Activated CD4-positive, alpha-beta T cell treated with anti-CD3 and anti-CD28 coated beads for 24 hours (primary cell): ENCODE data around the gene OR51G1.
"Not testable (repeated sequence)": the region's sequence is repeated elsewhere in the genome, so short reads cannot be mapped to it uniquely, and the experiment has no call there.

Experiments used
- DNase-seq, 2 donors: peaks; one replicate each; pipeline ENCODE4 v3.0.0-alpha.2; 2020; ENCODE audit warnings: low read depth in 2 of 2

OR51G1 gene, protein sequence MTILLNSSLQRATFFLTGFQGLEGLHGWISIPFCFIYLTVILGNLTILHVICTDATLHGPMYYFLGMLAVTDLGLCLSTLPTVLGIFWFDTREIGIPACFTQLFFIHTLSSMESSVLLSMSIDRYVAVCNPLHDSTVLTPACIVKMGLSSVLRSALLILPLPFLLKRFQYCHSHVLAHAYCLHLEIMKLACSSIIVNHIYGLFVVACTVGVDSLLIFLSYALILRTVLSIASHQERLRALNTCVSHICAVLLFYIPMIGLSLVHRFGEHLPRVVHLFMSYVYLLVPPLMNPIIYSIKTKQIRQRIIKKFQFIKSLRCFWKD

GRCh38 chr11:4924239-4924638, at the start of gene OR51G1:
Gene OR51G1 (minus strand): TSS chr11:4924339. CDS start chr11:4924339, 0 bp downstream.
- DNase-seq = no peak

DNA sequence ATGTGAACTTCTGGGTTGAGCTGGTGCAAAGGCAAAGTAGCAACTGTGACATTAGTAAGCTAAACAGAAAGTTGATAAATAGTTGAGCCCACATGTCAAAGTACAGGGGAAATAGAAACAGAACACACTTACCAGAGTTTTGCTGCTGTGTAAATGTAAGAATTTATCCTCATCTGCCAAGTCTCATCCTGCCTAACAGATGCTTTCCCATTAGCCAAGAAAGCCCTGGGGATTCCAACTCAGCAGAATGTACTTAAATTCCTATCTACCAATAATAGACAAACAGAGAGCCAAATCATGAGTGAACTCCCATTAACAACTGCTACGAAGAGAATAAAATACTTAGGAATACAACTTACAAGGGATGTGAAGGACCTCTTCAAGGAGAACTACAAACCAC, 38.7 kb upstream of the OR51G1 start:
- no peak for DNase-seq

GRCh38 chr11:4960877-4961276, 36.7 kb upstream of the OR51G1 start:
- no peak for DNase-seq

GRCh38 chr11:4957396-4957795, 33.3 kb upstream of the OR51G1 start:
- DNase-seq = no peak

- not testable (repeated sequence) for DNase-seq
Observed at GRCh38 chr11:4955613-4956012, 31.5 kb upstream of the OR51G1 start, which contains the start of gene OR51A2. Gene OR51A2 (minus strand): TSS chr11:4955713. CDS start chr11:4955713, 0 bp downstream.

DNA sequence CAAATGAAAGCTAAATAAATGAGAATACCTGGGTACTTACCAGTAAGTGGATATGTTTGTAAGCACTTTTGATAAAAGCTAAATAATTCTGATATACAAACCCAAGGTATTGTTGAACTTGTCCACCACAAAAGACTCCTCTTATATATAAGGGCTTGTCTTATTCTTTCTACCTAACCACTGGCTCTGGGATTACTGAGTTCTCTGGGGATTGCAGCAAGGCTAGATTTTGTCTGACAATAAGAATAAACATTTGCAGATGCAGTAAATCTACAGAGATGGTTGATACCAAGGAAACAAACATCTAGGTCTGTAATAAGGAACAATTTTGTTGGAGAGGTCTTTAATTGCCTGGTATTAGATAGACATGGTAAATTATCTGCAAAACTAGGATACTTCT, 23.4 kb upstream of the OR51G1 start, which contains the start of gene OR51A4:
OR51A4 (minus strand) TSS at position 101 of the 400 bp plus-strand sequence. CDS start 505 bp downstream, outside the sequence.
- DNase-seq = no peak

GRCh38 chr11:4936745-4937144, 12.6 kb upstream of the OR51G1 start:
- no peak for DNase-seq

- no peak for DNase-seq
Observed at GRCh38 chr11:4932751-4933150, 8.6 kb upstream of the OR51G1 start.

DNA sequence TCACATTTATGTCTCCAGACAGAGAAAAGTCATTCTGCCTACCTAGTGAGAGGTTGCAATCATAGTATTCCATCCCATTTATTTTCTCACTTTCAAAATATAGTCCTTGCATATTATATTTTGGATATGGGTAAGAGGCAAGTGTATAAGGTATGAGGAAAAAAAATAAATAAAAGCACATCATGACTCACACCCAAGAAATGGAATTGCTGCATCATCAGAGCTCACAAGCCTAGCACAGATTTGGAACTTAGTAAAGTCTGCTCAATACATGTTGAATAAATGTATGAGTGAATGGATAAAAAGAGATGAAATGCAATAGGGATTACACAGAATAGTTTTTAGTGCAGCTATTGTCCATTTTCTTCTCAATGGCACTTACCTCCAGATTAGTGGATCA, 2.5 kb upstream of the OR51G1 start:
- no peak for DNase-seq

GRCh38 chr11:4922304-4922703, 1.8 kb downstream of the OR51G1 start:
- DNase-seq = no peak

GRCh38 chr11:4921796-4922195, 2.3 kb downstream of the OR51G1 start:
- DNase-seq = no peak

DNA sequence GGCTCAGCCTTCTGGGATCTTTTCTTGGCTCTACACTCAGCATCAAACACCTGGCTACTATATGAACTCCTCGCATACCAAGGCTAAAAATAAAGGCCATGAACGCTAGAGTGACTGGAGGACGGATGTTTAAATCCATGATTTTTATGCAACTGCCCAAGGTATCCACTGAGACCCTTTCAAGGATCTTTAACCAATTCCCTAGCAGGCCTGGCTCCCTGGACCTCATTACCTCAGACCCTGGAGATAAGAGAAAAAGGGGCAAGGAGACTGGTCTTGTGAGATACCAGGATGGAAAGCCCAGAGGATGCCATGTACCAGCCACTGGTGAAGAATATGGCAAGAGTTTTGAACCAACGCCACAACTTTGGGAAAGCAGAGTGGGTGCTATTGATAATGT, 4.9 kb downstream of the OR51G1 start, which contains the start of gene OR51G2:
OR51G2 (minus strand) TSS at position 101 of the 400 bp plus-strand sequence. CDS start 3,687 bp downstream, outside the sequence.
- DNase-seq = no peak

DNA sequence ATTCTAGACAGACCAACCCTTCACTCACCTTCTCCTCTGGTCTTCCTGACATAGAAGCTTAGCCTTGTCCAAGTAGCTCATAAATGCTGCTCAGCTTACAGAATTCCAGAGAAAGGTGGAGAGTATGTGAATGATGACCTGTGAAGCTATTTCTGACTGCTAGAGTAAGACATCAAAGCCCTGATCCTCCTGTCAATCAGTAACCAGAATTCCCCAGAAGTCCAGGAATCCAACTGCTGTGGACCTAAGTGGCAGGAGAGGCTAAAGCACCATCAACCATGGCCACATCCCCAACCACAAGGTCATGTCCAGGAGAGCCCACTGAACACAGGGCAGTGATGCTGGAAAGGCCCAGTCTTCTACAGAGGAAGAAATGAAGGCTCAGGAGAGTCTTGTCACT, 7.6 kb downstream of the OR51G1 start:
- DNase-seq = no peak

DNA sequence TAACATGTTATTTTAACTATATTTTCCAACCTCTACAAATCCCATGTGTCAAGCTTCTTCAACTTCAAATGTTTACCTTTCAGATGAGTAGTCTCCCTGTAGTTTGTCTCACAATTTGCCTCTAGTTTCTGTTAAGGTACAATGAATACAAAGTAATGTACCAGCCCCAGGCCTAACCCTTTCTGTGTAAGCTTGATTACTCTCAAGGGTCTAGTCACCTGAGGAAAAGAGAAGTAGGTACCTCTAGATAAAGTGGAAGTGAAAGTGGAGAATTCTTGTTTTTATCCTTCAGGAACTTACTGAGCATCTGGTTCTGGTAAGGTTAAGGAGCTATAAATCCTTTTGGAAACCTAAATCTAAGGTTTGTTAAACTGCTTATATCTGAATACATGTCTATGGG, 20.7 kb downstream of the OR51G1 start, which contains the start of gene OR51A7:
OR51A7 (plus strand) TSS at position 300 of the 400 bp plus-strand sequence. CDS start 3,587 bp downstream, outside the sequence.
- DNase-seq = no peak

DNA sequence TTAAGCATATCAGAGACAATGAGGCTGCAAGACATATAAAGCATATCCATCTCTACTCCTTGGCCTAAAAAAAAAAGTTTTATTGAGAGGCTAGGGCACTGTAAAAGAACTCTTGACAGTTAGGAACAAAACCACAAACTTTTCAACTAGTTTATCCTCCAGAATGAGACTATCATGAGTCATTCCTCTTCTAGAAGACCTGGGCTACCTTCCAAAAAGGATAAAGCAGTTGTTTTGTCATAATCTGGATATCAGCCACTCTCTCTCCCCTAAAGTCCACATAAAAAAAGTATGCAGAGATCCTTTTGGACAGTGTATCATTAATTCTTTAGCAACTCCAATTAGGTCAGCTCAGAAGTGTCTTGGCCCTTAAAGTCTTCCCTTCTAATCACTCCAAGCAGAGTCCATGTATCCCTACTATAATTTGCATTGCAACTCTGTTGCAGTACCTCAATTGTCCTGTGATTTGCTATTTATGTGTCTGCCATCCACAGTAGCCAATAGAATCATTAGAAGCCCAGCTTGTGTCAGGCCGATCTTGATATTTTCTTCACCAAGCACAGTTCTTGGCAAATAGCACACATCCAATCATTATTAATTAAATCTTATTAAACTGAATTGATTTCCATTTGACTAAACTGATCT, 32.0 kb downstream of the OR51G1 start:
- no peak for DNase-seq

- DNase-seq = no peak
Observed at GRCh38 chr11:4890279-4890678, 33.9 kb downstream of the OR51G1 start.

DNA sequence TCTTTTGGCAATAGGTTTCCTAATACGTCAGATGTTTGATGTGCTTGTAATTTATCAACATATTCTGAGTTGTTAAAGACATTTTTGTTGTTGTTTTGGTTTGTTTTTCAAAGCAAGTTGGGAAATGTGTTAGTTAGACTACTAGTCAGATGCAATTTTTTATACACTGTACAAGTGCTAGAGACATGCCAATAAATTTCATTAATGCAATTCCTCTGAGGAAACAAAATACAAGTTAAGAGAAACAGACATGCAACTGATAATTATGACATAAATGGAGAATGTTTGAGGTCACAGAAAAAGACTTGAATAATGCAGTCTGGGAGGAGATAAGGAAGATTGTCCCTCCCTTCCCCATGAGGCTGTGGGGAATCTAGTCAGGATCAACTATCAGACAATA, 36.5 kb downstream of the OR51G1 start:
- no peak for DNase-seq

GRCh38 chr11:4886186-4886585, 38.0 kb downstream of the OR51G1 start:
- no peak for DNase-seq

- no peak for DNase-seq
Observed at GRCh38 chr11:4884361-4884760, 39.8 kb downstream of the OR51G1 start.

DNA sequence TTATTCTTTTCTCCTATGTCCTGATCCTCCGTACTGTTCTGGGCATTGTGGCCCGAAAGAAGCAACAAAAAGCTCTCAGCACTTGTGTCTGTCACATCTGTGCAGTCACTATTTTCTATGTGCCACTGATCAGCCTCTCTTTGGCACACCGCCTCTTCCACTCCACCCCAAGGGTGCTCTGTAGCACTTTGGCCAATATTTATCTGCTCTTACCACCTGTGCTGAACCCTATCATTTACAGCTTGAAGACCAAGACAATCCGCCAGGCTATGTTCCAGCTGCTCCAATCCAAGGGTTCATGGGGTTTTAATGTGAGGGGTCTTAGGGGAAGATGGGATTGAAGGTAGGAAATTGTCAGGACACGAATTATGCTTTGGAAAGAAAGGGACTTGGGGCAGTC, 41.6 kb downstream of the OR51G1 start:
- no peak for DNase-seq

- DNase-seq = no peak
Observed at GRCh38 chr11:4881860-4882500, 42.2 kb downstream of the OR51G1 start, which contains the start of gene OR51T1. Gene OR51T1 (plus strand): TSS chr11:4881900. CDS start chr11:4881900, 0 bp downstream.

- DNase-seq = no peak
Observed at GRCh38 chr11:4881188-4881587, 43.0 kb downstream of the OR51G1 start.
